ENCODE data around the gene SLC12A8.

The SLC12A8 gene

DNA sequence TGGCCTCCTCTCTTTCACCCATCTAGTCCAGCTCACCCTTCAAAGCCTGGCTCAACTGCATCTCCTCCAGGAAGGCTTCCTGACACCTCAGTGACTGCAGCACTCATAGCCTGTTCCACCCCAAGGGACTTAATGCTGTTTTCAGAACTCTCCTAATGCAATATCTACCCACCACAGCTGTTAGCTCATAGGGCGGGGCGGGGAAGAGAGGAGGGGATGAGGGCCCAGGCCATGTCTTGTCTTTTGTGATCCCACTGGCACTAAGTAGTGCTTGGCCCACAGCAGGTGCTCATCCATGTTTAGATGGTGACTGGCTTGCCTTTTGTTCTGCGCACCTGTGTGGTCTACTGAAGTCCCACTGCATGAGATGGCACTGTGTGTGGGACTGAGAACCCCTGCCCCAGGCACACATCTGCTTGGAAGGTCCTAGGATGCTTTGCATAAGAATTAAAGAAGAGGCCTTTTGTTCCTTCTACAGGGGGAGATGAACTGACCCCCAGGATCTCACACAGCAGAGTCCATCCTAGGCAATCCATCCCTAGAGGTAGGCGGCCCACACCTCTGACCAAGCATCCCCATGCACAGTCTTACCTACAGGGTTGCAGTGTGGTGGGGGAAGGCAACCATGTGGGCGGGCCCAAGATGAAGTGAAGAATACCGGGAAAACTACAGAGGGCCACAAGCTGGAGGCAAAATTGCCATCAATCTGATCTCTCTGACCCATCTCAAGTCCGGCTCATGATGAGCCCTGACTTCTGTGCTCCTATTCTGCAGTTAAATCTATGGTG lies 23.0 kb downstream of the SLC12A8 start:
- TF ChIP-seq, protein P1, sequence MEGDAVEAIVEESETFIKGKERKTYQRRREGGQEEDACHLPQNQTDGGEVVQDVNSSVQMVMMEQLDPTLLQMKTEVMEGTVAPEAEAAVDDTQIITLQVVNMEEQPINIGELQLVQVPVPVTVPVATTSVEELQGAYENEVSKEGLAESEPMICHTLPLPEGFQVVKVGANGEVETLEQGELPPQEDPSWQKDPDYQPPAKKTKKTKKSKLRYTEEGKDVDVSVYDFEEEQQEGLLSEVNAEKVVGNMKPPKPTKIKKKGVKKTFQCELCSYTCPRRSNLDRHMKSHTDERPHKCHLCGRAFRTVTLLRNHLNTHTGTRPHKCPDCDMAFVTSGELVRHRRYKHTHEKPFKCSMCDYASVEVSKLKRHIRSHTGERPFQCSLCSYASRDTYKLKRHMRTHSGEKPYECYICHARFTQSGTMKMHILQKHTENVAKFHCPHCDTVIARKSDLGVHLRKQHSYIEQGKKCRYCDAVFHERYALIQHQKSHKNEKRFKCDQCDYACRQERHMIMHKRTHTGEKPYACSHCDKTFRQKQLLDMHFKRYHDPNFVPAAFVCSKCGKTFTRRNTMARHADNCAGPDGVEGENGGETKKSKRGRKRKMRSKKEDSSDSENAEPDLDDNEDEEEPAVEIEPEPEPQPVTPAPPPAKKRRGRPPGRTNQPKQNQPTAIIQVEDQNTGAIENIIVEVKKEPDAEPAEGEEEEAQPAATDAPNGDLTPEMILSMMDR (IDR thresholded peaks at IDR 0.05; ENCODE audit: insufficient read depth, low read depth, low read length, missing control alignments) = no peak
- DNase-seq (ENCODE audit: low read depth) = no peak
- H3K4me3 ChIP-seq (ENCODE audit: low read length) = no peak overlapping the region

GRCh38 chr3:125188955-125189354 lies 23.6 kb downstream of the SLC12A8 start:
- TF ChIP-seq, protein P1 (IDR thresholded peaks at IDR 0.05; ENCODE audit: insufficient read depth, low read depth, low read length, missing control alignments) = no peak
- no peak overlapping the region for H3K4me3 ChIP-seq (ENCODE audit: low read length)
- DNase-seq (ENCODE audit: low read depth) = no peak

- TF ChIP-seq, protein P1 (IDR thresholded peaks at IDR 0.05; ENCODE audit: insufficient read depth, low read depth, low read length, missing control alignments) = no peak
- DNase-seq (ENCODE audit: low read depth) = peak; percentile 77
- no peak overlapping the region for H3K4me3 ChIP-seq (ENCODE audit: low read length)
Measured at GRCh38 chr3:125187599-125187910, 25.0 kb downstream of the SLC12A8 start.

DNA sequence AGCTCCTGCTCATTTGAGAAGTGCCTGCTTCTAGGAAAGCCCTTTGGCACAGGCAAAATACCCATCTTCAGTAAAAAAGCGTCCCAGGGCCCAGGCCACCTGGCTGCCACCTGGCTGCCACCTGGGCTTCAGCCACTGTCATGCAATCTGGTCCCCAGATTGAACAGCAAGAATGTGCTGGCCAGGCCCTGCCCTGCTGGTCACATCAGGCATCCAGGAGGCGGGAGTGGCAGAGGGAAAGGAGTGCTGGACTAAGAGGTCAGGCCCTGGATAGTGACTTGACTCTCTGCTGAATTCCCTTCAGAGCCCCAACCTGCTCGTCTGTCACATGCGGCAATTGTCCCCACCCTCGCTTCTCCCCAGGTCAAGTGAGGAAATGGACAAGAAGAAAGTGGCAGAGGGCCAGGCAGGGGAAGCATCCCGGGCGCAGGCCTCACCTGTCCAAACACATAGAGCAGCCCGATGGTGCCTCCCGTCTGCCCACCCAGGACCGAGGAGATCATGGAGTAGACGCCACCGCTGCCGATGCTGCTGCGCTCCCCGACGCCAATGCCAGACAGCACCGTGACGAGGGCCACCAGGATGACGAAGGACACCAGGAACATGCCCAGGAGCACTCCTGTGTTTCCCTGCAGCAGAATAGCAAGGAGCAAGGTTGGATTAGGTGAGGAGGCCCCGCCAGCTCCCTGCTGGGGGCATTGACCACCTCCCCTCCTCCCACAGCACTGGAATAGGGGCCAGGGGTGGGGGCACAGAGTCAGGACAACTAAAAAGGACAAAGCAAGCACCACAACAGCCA lies 25.5 kb downstream of the SLC12A8 start:
- H3K4me3 ChIP-seq (ENCODE audit: low read length) = no peak overlapping the region
- no peak for DNase-seq (ENCODE audit: low read depth)
- TF ChIP-seq, protein P1 (IDR thresholded peaks at IDR 0.05; ENCODE audit: insufficient read depth, low read depth, low read length, missing control alignments) = no peak

DNA sequence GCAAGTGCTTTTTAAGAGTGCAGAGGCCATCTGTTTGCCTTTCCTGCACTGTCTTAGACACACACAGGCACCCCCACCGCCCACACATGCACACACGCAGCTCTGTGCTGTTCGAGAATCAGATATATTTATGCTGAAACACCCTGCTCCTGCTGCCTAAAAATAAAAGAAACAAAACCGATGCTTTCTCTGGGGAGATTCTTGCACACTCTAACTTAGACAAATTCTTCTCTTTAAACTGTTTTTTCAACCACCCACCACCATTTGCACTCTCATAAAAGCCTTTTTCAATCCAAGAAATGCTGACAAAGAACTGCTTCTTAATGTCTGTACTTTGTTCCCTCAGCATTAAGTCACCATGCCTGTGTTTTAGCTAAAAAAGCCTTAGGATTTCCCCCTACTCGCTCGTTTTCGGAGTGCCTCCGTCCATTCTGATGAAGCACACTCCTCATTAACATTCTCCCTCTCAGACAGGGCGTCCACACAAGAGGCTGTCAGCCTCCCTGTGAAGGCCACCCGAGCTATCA lies 26.2 kb downstream of the SLC12A8 start:
- TF ChIP-seq, protein P1 (IDR thresholded peaks at IDR 0.05; ENCODE audit: insufficient read depth, low read depth, low read length, missing control alignments) = no peak
- no peak overlapping the region for H3K4me3 ChIP-seq (ENCODE audit: low read length)
- DNase-seq (ENCODE audit: low read depth) = no peak

GRCh38 chr3:125185805-125186204 lies 26.7 kb downstream of the SLC12A8 start:
- TF ChIP-seq, protein P1 (IDR thresholded peaks at IDR 0.05; ENCODE audit: insufficient read depth, low read depth, low read length, missing control alignments) = no peak
- H3K4me3 ChIP-seq (ENCODE audit: low read length) = no peak overlapping the region
- no peak for DNase-seq (ENCODE audit: low read depth)

Measured in epithelial cell of esophagus (primary cell).